K562 (cell line): ENCODE data around the gene RPL26. TPM values are rescaled to one million over a fixed set of nuclear protein-coding genes. Genes with fewer than 3 reads are reported as not detected.

Source experiments
- ATAC-seq: fragments of 200-7000 bp; cut with Tn5 transposase; 3 replicates; pipeline ENCODE4 v1.9.1; 2020; ENCODE audit warnings: moderate library complexity
- BruUV-seq: library from RNA; stranded (reverse); fragments of 400-500 nt; replicated peaks from 2 replicates; lab custom pipeline; 2021; lab: Mats Ljungman, UMichigan
- CTCF ChIA-PET: fragments of 300-600 bp; formaldehyde crosslinking; extraction: SDS; loops from one replicate; lab custom pipeline; 2021; ENCODE audit warnings: low intra/inter-chr PET ratio; lab: Yijun Ruan, JAX
- POLR2A ChIA-PET: fragments of 300-600, 350-650 bp; sonication (Branson Sonifier 250); formaldehyde crosslinking; extraction: SDS; loops from one replicate; lab custom pipeline; 2021; ENCODE audit warnings: antibody characterized with exemption, inconsistent platforms; lab: Yijun Ruan, JAX
- DNase-seq, 4 experiments: peaks; one replicate each; pipeline versions ENCODE4 v3.0.0 to v3.0.0-alpha.2; 2011 to 2018; ENCODE audit warnings: low spot score in 3 of 4, mixed read lengths in 3 of 4; ENCODE audit errors: extremely low read depth in 1 of 4
- FAIRE-seq: peaks from 2 replicates; lab custom pipeline; 2011; peaks lifted over from hg19 to GRCh38; lab: Jason Lieb, UNC
- H2AFZ ChIP-seq: 2 replicates; pipeline ENCODE4 v1.6.0; 2011; ENCODE audit warnings: low read depth, low read length, control low read depth, inconsistent platforms
- H3K27ac ChIP-seq: fragments of 200-600 bp; 3 replicates; pipeline ENCODE4 v1.8.0; 2011; ENCODE audit warnings: low read depth, mild to moderate bottlenecking, control low read depth, inconsistent platforms, low read length, moderate library complexity, mixed read lengths; ENCODE audit errors: extremely low read depth
- H3K27me3 ChIP-seq, 2 experiments: fragments of 300-600 bp in 1 of 2; 2 replicates in 1 of 2; 3 replicates in 1 of 2; pipeline versions ENCODE4 v1.6.0 to v1.8.0; 2011; ENCODE audit warnings: inconsistent platforms in 2 of 2, low read length in 2 of 2, mild to moderate bottlenecking in 1 of 2, mixed read lengths in 1 of 2, moderate library complexity in 1 of 2; ENCODE audit not compliant: control insufficient read depth in 2 of 2, insufficient read depth in 2 of 2
- H3K36me3 ChIP-seq: fragments of 300-600 bp; 3 replicates; pipeline ENCODE4 v1.8.0; 2011; ENCODE audit warnings: mild to moderate bottlenecking, low read length, inconsistent platforms; ENCODE audit not compliant: control insufficient read depth, insufficient read depth
- H3K4me1 ChIP-seq, 2 experiments: fragments of 200-600 bp in 1 of 2; replicated peaks in 1 of 2; 2 replicates in 1 of 2; 3 replicates in 1 of 2; pipeline versions ENCODE4 v1.5.1 to v1.8.0; 2011; ENCODE audit warnings: inconsistent platforms in 2 of 2, low read length in 2 of 2, mild to moderate bottlenecking in 1 of 2, mixed read lengths in 1 of 2, moderate library complexity in 1 of 2; ENCODE audit not compliant: control insufficient read depth in 2 of 2, insufficient read depth in 2 of 2
- H3K4me2 ChIP-seq: 2 replicates; pipeline ENCODE4 v1.6.1; 2011; ENCODE audit warnings: low read length, control low read depth, inconsistent platforms, mixed read lengths; ENCODE audit not compliant: insufficient read depth
- H3K4me3 ChIP-seq: fragments of 200-600 bp; sonication (generic), shearing (Covaris generic); 2 replicates; pipeline ENCODE4 v1.5.1; 2016; ENCODE audit warnings: control low read depth, inconsistent platforms
- H3K79me2 ChIP-seq: fragments of 200-600 bp; 3 replicates; pipeline ENCODE4 v1.8.0; 2011; ENCODE audit warnings: low read length, inconsistent platforms; ENCODE audit not compliant: control insufficient read depth, insufficient read depth
- H3K9ac ChIP-seq, 2 experiments: 2 replicates each; pipeline versions ENCODE4 v1.6.0 to v1.6.1; 2011; ENCODE audit warnings: low read depth in 2 of 2, low read length in 2 of 2, control low read depth in 1 of 2, inconsistent platforms in 1 of 2, mild to moderate bottlenecking in 1 of 2, mixed read lengths in 1 of 2; ENCODE audit not compliant: insufficient read depth in 1 of 2
- H3K9me1 ChIP-seq: one replicate; pipeline ENCODE4 v1.6.0; 2011; ENCODE audit warnings: inconsistent platforms, mild to moderate bottlenecking, low read length, moderate library complexity; ENCODE audit not compliant: control insufficient read depth, insufficient read depth
- H3K9me3 ChIP-seq: replicated peaks from 2 replicates; pipeline ENCODE4 v1.5.1; 2011; ENCODE audit warnings: low read depth, low read length, inconsistent platforms; ENCODE audit not compliant: control insufficient read depth, insufficient read depth
- H4K20me1 ChIP-seq: replicated peaks from 2 replicates; pipeline ENCODE4 v1.6.1; 2011; ENCODE audit warnings: low read length, inconsistent platforms, mixed read lengths; ENCODE audit not compliant: control insufficient read depth, insufficient read depth
- CBX8 ChIP-seq: fragments of 200-600 bp; sonication (generic); IDR thresholded peaks from 2 replicates; pipeline ENCODE4 v1.6.1; 2012; ENCODE audit warnings: borderline replicate concordance, mixed run types, low read depth, mild to moderate bottlenecking, moderate library complexity, mixed read lengths, low read length, control low read depth, inconsistent platforms; ENCODE audit not compliant: poor library complexity, severe bottlenecking; ENCODE audit errors: extremely low read depth
- CREB1 ChIP-seq, 2 experiments: sonication (generic) in 1 of 2; formaldehyde crosslinking in 1 of 2; IDR thresholded peaks; 2 replicates each; pipeline versions ENCODE4 v1.6.1 to v1.8.0; 2012 to 2022; ENCODE audit warnings: inconsistent platforms in 1 of 2, mild to moderate bottlenecking in 1 of 2, missing genetic modification reagents in 1 of 2, moderate library complexity in 1 of 2
- ELF2 ChIP-seq: fragments of 250-450 bp; sonication (Bioruptor Pico); IDR thresholded peaks from 2 replicates; pipeline ENCODE4 v1.5.0; 2021; ENCODE audit warnings: mild to moderate bottlenecking
- ERF ChIP-seq: fragments of 450-650 bp; formaldehyde crosslinking; IDR thresholded peaks from 2 replicates; pipeline ENCODE4 v1.4.0; 2020; ENCODE audit warnings: mild to moderate bottlenecking, mixed read lengths
- NR2C2 ChIP-seq, 2 experiments: fragments of 200-800 bp in 1 of 2; sonication (Bioruptor generic) in 1 of 2; sonication (generic) in 1 of 2; formaldehyde crosslinking in 1 of 2; IDR thresholded peaks; 2 replicates each; pipeline versions ENCODE4 v1.6.1 to v1.8.0; 2016 to 2022; ENCODE audit warnings: mild to moderate bottlenecking in 1 of 2, missing compliant biosample characterization in 1 of 2, missing genetic modification characterization in 1 of 2, missing genetic modification reagents in 1 of 2
- PBX2 ChIP-seq, 2 experiments: IDR thresholded peaks in 1 of 2; conservative IDR thresholded peaks in 1 of 2; 2 replicates each; pipeline ENCODE4 v1.6.1; 2016; ENCODE audit warnings: low read depth in 2 of 2, mild to moderate bottlenecking in 1 of 2, missing compliant biosample characterization in 1 of 2, missing genetic modification characterization in 1 of 2, moderate library complexity in 1 of 2
- ZBTB7A ChIP-seq: IDR thresholded peaks from 2 replicates; pipeline ENCODE4 v1.6.1; 2011; ENCODE audit warnings: low read depth, mild to moderate bottlenecking, low read length, moderate library complexity, borderline replicate concordance; ENCODE audit not compliant: control insufficient read depth
- WGBS: fragments of 100-300 bp; shearing (Covaris generic); methylation state at CpG from one replicate; pipeline ENCODE4 v1.1.6; 2016; ENCODE audit warnings: low coverage, mixed read lengths; ENCODE audit not compliant: insufficient coverage; ENCODE audit errors: missing lambda C conversion rate; 5-methylcytosine and 5-hydroxymethylcytosine counted together
- in situ Hi-C: fragments of 300-500 bp; cut with MboI; formaldehyde crosslinking; loops from 4 replicates; pipeline ENCODE4 v1.15.0; 2018; ENCODE audit warnings: inconsistent platforms, mixed read lengths
- intact Hi-C: fragments of 100-400 bp; cut with micrococcal nuclease; formaldehyde crosslinking; loops from 2 replicates; pipeline ENCODE4 v1.14.2; 2022
- polyA plus RNA-seq, 8 experiments: library from polyadenylated mRNA; depleted of rRNA in 4 of 8; stranded (reverse) in 5 of 8; unstranded in 3 of 8; fragments of >200 nt; fragmentation: Nextera tagmentation in 2 of 8; fragmentation: Illumina TruSeq in 1 of 8; extraction: Ambion mirVana in 2 of 8; extraction: Trizol in 1 of 8; gene quantifications; 2 replicates each; pipeline versions ENCODE4 v1.2.1 to v1.2.3, GENCODE V29; 2011 to 2014; ENCODE audit warnings: inconsistent platforms in 1 of 8, missing spikeins in 1 of 8
- total RNA-seq, 7 experiments: library from RNA; depleted of rRNA in 6 of 7; stranded (reverse); fragments of >200 nt in 6 of 7; fragmentation: Illumina TruSeq in 2 of 7; extraction: Trizol in 2 of 7; gene quantifications; 2 replicates each; pipeline versions ENCODE4 v1.2.1 to v1.2.3, GENCODE V29; 2011 to 2021; ENCODE audit warnings: low replicate concordance in 1 of 7
- TF ChIP-seq, protein P1 (sequence below): fragments of 250-450 bp; sonication (Bioruptor Pico); IDR thresholded peaks from 2 replicates; pipeline ENCODE4 v1.5.0; 2020; ENCODE audit warnings: mild to moderate bottlenecking
- TF ChIP-seq, protein P2 (sequence below): fragments of 450-650 bp; formaldehyde crosslinking; IDR thresholded peaks from 2 replicates; pipeline ENCODE4 v1.4.0; 2020; ENCODE audit warnings: mild to moderate bottlenecking, moderate library complexity
- TF ChIP-seq, protein P3 (sequence below): fragments of 450-650 bp; formaldehyde crosslinking; IDR thresholded peaks from 2 replicates; pipeline ENCODE4 v1.4.0; 2020; ENCODE audit warnings: mild to moderate bottlenecking, mixed read lengths
- TF ChIP-seq, protein P4 (sequence below): fragments of 250-450 bp; sonication (Bioruptor Pico); IDR thresholded peaks from 2 replicates; pipeline ENCODE4 v1.8.0; 2022; ENCODE audit warnings: inconsistent platforms, mild to moderate bottlenecking, moderate library complexity, borderline replicate concordance

RPL26 gene
- total and polyA plus RNA-seq, 9 of the 15 experiments (the other 6 are each of a cell fraction or from before 2014, with no cell fraction given) = 1,474 to 4,074 (median 2,904) TPM

- FAIRE-seq (no peak), ATAC-seq (no peak), DNase-seq (no peak)
- H3K9me1 ChIP-seq = no peaks in the 10 kb centered on the region
- H3K9ac ChIP-seq = no peak overlapping the region
- H3K4me3 ChIP-seq = no peak overlapping the region
- H2AFZ ChIP-seq = no peak overlapping the region
- CTCF ChIA-PET = no interaction called here
- no peak overlapping the region for H3K27ac ChIP-seq
- 65% methylated on average over 2 of the region's 2 CpGs for WGBS
- peaks cover 0 to 19% of the 10 kb centered on the region in 2 experiments; a peak in 3 of 5 replicates for H3K4me1 ChIP-seq
- no peak overlapping the region for H3K4me2 ChIP-seq
- intact Hi-C loops = no loop called here
- POLR2A ChIA-PET = no interaction called here
- in situ Hi-C loops = no loop called here
- H3K9me3 ChIP-seq = no peaks in the 10 kb centered on the region
- no peaks in the 10 kb centered on the region for H3K79me2 ChIP-seq
- no peaks in the 10 kb centered on the region for H4K20me1 ChIP-seq
- no peaks in the 10 kb centered on the region for H3K36me3 ChIP-seq
- no peaks in the 10 kb centered on the region for H3K27me3 ChIP-seq
- no TSS peak for BruUV-seq
- no peak for TF ChIP-seq PBX2 (CRISPR knock-in tag; IDR thresholded peaks at IDR 0.05; ENCODE audit: low read depth)
- no peak for TF ChIP-seq PBX2 (tag; conservative IDR thresholded peaks at IDR 0.05; ENCODE audit: low read depth)
- TF ChIP-seq, protein P1, sequence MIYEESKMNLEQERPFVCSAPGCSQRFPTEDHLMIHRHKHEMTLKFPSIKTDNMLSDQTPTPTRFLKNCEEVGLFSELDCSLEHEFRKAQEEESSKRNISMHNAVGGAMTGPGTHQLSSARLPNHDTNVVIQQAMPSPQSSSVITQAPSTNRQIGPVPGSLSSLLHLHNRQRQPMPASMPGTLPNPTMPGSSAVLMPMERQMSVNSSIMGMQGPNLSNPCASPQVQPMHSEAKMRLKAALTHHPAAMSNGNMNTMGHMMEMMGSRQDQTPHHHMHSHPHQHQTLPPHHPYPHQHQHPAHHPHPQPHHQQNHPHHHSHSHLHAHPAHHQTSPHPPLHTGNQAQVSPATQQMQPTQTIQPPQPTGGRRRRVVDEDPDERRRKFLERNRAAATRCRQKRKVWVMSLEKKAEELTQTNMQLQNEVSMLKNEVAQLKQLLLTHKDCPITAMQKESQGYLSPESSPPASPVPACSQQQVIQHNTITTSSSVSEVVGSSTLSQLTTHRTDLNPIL (CRISPR knock-in tag) = no peak
- TF ChIP-seq NR2C2 (CRISPR knock-in tag; IDR thresholded peaks at IDR 0.05) = no peak
- no peak for TF ChIP-seq NR2C2 (tag; IDR thresholded peaks at IDR 0.05)
- no peak for TF ChIP-seq CREB1 (IDR thresholded peaks at IDR 0.05)
- TF ChIP-seq CREB1 (CRISPR knock-in tag; IDR thresholded peaks at IDR 0.05) = no peak
- TF ChIP-seq, protein P2, sequence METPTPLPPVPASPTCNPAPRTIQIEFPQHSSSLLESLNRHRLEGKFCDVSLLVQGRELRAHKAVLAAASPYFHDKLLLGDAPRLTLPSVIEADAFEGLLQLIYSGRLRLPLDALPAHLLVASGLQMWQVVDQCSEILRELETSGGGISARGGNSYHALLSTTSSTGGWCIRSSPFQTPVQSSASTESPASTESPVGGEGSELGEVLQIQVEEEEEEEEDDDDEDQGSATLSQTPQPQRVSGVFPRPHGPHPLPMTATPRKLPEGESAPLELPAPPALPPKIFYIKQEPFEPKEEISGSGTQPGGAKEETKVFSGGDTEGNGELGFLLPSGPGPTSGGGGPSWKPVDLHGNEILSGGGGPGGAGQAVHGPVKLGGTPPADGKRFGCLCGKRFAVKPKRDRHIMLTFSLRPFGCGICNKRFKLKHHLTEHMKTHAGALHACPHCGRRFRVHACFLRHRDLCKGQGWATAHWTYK = no peak
- TF ChIP-seq, protein P3, sequence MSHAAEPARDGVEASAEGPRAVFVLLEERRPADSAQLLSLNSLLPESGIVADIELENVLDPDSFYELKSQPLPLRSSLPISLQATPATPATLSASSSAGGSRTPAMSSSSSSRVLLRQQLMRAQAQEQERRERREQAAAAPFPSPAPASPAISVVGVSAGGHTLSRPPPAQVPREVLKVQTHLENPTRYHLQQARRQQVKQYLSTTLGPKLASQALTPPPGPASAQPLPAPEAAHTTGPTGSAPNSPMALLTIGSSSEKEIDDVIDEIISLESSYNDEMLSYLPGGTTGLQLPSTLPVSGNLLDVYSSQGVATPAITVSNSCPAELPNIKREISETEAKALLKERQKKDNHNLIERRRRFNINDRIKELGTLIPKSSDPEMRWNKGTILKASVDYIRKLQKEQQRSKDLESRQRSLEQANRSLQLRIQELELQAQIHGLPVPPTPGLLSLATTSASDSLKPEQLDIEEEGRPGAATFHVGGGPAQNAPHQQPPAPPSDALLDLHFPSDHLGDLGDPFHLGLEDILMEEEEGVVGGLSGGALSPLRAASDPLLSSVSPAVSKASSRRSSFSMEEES (CRISPR knock-in tag) = no peak
- TF ChIP-seq, protein P4, sequence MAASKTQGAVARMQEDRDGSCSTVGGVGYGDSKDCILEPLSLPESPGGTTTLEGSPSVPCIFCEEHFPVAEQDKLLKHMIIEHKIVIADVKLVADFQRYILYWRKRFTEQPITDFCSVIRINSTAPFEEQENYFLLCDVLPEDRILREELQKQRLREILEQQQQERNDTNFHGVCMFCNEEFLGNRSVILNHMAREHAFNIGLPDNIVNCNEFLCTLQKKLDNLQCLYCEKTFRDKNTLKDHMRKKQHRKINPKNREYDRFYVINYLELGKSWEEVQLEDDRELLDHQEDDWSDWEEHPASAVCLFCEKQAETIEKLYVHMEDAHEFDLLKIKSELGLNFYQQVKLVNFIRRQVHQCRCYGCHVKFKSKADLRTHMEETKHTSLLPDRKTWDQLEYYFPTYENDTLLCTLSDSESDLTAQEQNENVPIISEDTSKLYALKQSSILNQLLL (CRISPR knock-in tag) = no peak
- no peak for TF ChIP-seq CBX8
- no peak for TF ChIP-seq ELF2
- no peak for TF ChIP-seq ZBTB7A
- TF ChIP-seq ERF = no peak
These were observed 16.8 kb downstream of the RPL26 start for GRCh38 chr17:8366231-8366630.
